CD4-positive, alpha-beta T cell (primary cell): ENCODE results near the gene SYCP2. TPM values are rescaled to one million over a fixed set of nuclear protein-coding genes. Genes with fewer than 3 reads are reported as not detected.

Source experiments
- ATAC-seq: fragments of 200-7000 bp; cut with Tn5 transposase; one replicate; pipeline ENCODE4 v1.10.0; 2022; ENCODE audit warnings: mild to moderate bottlenecking; ENCODE audit not compliant: poor library complexity
- CTCF ChIA-PET: fragments of 350-600 bp; sonication (Branson Sonifier 250); formaldehyde crosslinking; loops from one replicate; lab custom pipeline; 2021; ENCODE audit warnings: antibody characterized with exemption, inconsistent platforms; lab: Charles Lee
- POLR2A ChIA-PET: fragments of 350-600 bp; sonication (Branson Sonifier 250); formaldehyde crosslinking; loops from one replicate; lab custom pipeline; 2021; ENCODE audit warnings: antibody characterized with exemption, inconsistent platforms; lab: Charles Lee
- DNase-seq, 14 experiments: peaks; one replicate each; pipeline ENCODE4 v3.0.0-alpha.2; 2013 to 2020; ENCODE audit warnings: mixed read lengths in 2 of 14
- H3K27ac ChIP-seq, 2 donors: one replicate each; pipeline versions ENCODE4 v1.5.1 to v1.7.0; 2013; ENCODE audit warnings: low read length in 2 of 2, low read depth in 1 of 2, mild to moderate bottlenecking in 1 of 2
- H3K27me3 ChIP-seq, 2 experiments: 1 replicate in 1 of 2; 2 replicates in 1 of 2; pipeline versions ENCODE4 v1.6.1 to v1.7.0; 2013; ENCODE audit warnings: low read length in 2 of 2, control low read depth in 1 of 2, mild to moderate bottlenecking in 1 of 2, moderate library complexity in 1 of 2; ENCODE audit not compliant: insufficient read depth in 2 of 2, control insufficient read depth in 1 of 2
- H3K36me3 ChIP-seq: one replicate; pipeline ENCODE4 v1.6.1; 2013; ENCODE audit warnings: low read length, control low read depth; ENCODE audit not compliant: insufficient read depth
- H3K4me1 ChIP-seq: one replicate; pipeline ENCODE4 v1.6.1; 2013; ENCODE audit warnings: low read length, control low read depth; ENCODE audit not compliant: insufficient read depth
- H3K4me3 ChIP-seq: one replicate; pipeline ENCODE4 v1.5.1; 2013; ENCODE audit warnings: mild to moderate bottlenecking, low read length, moderate library complexity
- H3K9me3 ChIP-seq, 2 experiments: 1 replicate in 1 of 2; 2 replicates in 1 of 2; pipeline versions ENCODE4 v1.6.1 to v1.7.0; 2013; ENCODE audit warnings: low read length in 2 of 2, mild to moderate bottlenecking in 2 of 2, control low read depth in 1 of 2, moderate library complexity in 1 of 2; ENCODE audit not compliant: control insufficient read depth in 1 of 2, insufficient read depth in 1 of 2
- H3K27ac Mint-ChIP-seq: one replicate; pipeline ENCODE4 v1.8.0; 2020; ENCODE audit warnings: mixed read lengths
- H3K27me3 Mint-ChIP-seq: one replicate; pipeline ENCODE4 v1.8.0; 2021; ENCODE audit warnings: mixed read lengths
- H3K36me3 Mint-ChIP-seq: one replicate; pipeline ENCODE4 v1.8.0; 2021; ENCODE audit warnings: low read depth, mixed read lengths
- H3K4me1 Mint-ChIP-seq: one replicate; pipeline ENCODE4 v1.8.0; 2021; ENCODE audit warnings: low read depth, mixed read lengths
- H3K4me3 Mint-ChIP-seq: one replicate; pipeline ENCODE4 v1.8.0; 2020; ENCODE audit warnings: mild to moderate bottlenecking, mixed read lengths
- H3K9me3 Mint-ChIP-seq: one replicate; pipeline ENCODE4 v1.8.0; 2020; ENCODE audit warnings: mixed read lengths
- intact Hi-C, 2 experiments: fragments of 100-400 bp; cut with DNase I in 1 of 2; cut with micrococcal nuclease in 1 of 2; formaldehyde crosslinking; loops; one replicate each; pipeline versions ENCODE4 v1.15.1 to v1.9.0; 2023 to 2025; cut with DNase I, micrococcal nuclease
- total RNA-seq, 174 experiments: library from RNA in 2 of 174; stranded (reverse) in 2 of 174; gene quantifications; one replicate each; pipeline ENCODE4 v1.2.3 and lab custom pipeline; 2021 to 2026
- TF ChIP-seq, protein P1 (sequence below): fragments of 200-600 bp; IDR thresholded peaks from one replicate; pipeline ENCODE4 v1.8.0; 2022; ENCODE audit warnings: antibody characterized with exemption, mild to moderate bottlenecking

The SYCP2 gene
- total RNA-seq, 2 experiments from 2014 or later: 4.4 to 4.6 TPM

- no peak overlapping the region for H3K27ac Mint-ChIP-seq
- POLR2A ChIA-PET: no interaction called here
- H3K4me3 Mint-ChIP-seq: no peak overlapping the region
- no peak for ATAC-seq
- H3K4me1 Mint-ChIP-seq: no peaks in the 10 kb centered on the region
- no peaks in the 10 kb centered on the region for H3K4me1 ChIP-seq
- H3K27me3 ChIP-seq: peaks cover 0 to 6% of the 10 kb centered on the region in 2 experiments
- peaks cover 0 to 4% of the 10 kb centered on the region in 2 experiments for H3K9me3 ChIP-seq
- no peak overlapping the region for H3K27ac ChIP-seq
- peaks cover 12% of the 10 kb centered on the region for H3K27me3 Mint-ChIP-seq
- H3K36me3 ChIP-seq: no peaks in the 10 kb centered on the region
- no peak for DNase-seq
- H3K36me3 Mint-ChIP-seq: no peaks in the 10 kb centered on the region
- intact Hi-C loops: no loop called here
- H3K9me3 Mint-ChIP-seq: no peaks in the 10 kb centered on the region
- CTCF ChIA-PET: no interaction called here
- TF ChIP-seq, protein P1, sequence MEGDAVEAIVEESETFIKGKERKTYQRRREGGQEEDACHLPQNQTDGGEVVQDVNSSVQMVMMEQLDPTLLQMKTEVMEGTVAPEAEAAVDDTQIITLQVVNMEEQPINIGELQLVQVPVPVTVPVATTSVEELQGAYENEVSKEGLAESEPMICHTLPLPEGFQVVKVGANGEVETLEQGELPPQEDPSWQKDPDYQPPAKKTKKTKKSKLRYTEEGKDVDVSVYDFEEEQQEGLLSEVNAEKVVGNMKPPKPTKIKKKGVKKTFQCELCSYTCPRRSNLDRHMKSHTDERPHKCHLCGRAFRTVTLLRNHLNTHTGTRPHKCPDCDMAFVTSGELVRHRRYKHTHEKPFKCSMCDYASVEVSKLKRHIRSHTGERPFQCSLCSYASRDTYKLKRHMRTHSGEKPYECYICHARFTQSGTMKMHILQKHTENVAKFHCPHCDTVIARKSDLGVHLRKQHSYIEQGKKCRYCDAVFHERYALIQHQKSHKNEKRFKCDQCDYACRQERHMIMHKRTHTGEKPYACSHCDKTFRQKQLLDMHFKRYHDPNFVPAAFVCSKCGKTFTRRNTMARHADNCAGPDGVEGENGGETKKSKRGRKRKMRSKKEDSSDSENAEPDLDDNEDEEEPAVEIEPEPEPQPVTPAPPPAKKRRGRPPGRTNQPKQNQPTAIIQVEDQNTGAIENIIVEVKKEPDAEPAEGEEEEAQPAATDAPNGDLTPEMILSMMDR: no peak
- no peak overlapping the region for H3K4me3 ChIP-seq
These were observed 110.4 kb downstream of the SYCP2 start for GRCh38 chr20:59823030-59823423.

- Mint-ChIP-seq H3K4me1 (no peaks in the 10 kb centered on the region), H3K9me3 (no peaks in the 10 kb centered on the region), H3K36me3 (no peaks in the 10 kb centered on the region), H3K27ac (no peak overlapping the region), H3K4me3 (no peak overlapping the region), H3K27me3 (peaks cover 12% of the 10 kb centered on the region)
- peaks cover 0 to 6% of the 10 kb centered on the region in 2 experiments for H3K27me3 ChIP-seq
- peaks cover 0 to 4% of the 10 kb centered on the region in 2 experiments for H3K9me3 ChIP-seq
- no peak for ATAC-seq
- intact Hi-C loops: no loop called here
- POLR2A ChIA-PET: no interaction called here
- no peak for DNase-seq
- CTCF ChIA-PET: no interaction called here
- H3K36me3 ChIP-seq: no peaks in the 10 kb centered on the region
- no peak overlapping the region for H3K4me3 ChIP-seq
- TF ChIP-seq, protein P1: no peak
- no peak overlapping the region for H3K27ac ChIP-seq
- H3K4me1 ChIP-seq: no peaks in the 10 kb centered on the region
These were observed 111.0 kb downstream of the SYCP2 start for GRCh38 chr20:59822291-59823029.

- CTCF ChIA-PET: no interaction called here
- H3K4me1 Mint-ChIP-seq: no peaks in the 10 kb centered on the region
- peaks cover 0 to 6% of the 10 kb centered on the region in 2 experiments for H3K27me3 ChIP-seq
- DNase-seq (no peak), ATAC-seq (no peak)
- H3K27me3 Mint-ChIP-seq: peaks cover 11% of the 10 kb centered on the region
- TF ChIP-seq, protein P1: no peak
- no peaks in the 10 kb centered on the region for H3K9me3 Mint-ChIP-seq
- H3K27ac Mint-ChIP-seq: no peak overlapping the region
- no peaks in the 10 kb centered on the region for H3K4me1 ChIP-seq
- H3K36me3 ChIP-seq: no peaks in the 10 kb centered on the region
- no peak overlapping the region for H3K4me3 Mint-ChIP-seq
- no peak overlapping the region for H3K4me3 ChIP-seq
- POLR2A ChIA-PET: no interaction called here
- no peaks in the 10 kb centered on the region for H3K36me3 Mint-ChIP-seq
- no peak overlapping the region for H3K27ac ChIP-seq
- H3K9me3 ChIP-seq: peaks cover 0 to 4% of the 10 kb centered on the region in 2 experiments
- intact Hi-C loops: no loop called here
These were observed 111.6 kb downstream of the SYCP2 start for GRCh38 chr20:59821788-59822187.
